HCT116 (cell line): Measurements from ENCODE around the gene AP4S1.

Source experiments
- EGR1 ChIP-seq: IDR thresholded peaks from 2 replicates; pipeline ENCODE4 v1.6.1; 2012; ENCODE audit warnings: low read depth
- POLR2A ChIP-seq: IDR thresholded peaks from 2 replicates; pipeline ENCODE4 v1.7.0; 2011; ENCODE audit warnings: borderline replicate concordance; ENCODE audit not compliant: insufficient read depth, insufficient read length; ENCODE audit errors: extremely low read depth
- POLR2AphosphoS5 ChIP-seq: IDR thresholded peaks from 2 replicates; pipeline ENCODE4 v1.6.1; 2011; ENCODE audit warnings: mild to moderate bottlenecking, low read depth, low read length, moderate library complexity
- YY1 ChIP-seq: IDR thresholded peaks from 2 replicates; pipeline ENCODE4 v1.6.1; 2011; ENCODE audit warnings: low read length, low read depth, moderate library complexity, mild to moderate bottlenecking; ENCODE audit not compliant: insufficient replicate concordance; ENCODE audit errors: extremely low read depth
- ZFX ChIP-seq: fragments of 450-650 bp; IDR thresholded peaks from 2 replicates; pipeline ENCODE4 v1.6.1; 2017
- TF ChIP-seq, protein P1 (sequence below), 3 experiments: fragments of 200-600 bp in 1 of 3; sonication (generic) in 1 of 3; IDR thresholded peaks in 2 of 3; conservative IDR thresholded peaks in 1 of 3; 2 replicates each; pipeline ENCODE4 v1.5.1; 2012 to 2017; ENCODE audit warnings: low read depth in 2 of 3, low read length in 2 of 3, antibody characterized with exemption in 1 of 3, borderline replicate concordance in 1 of 3, control low read depth in 1 of 3, mild to moderate bottlenecking in 1 of 3, mixed read lengths in 1 of 3, mixed run types in 1 of 3, moderate library complexity in 1 of 3; ENCODE audit not compliant: insufficient read depth in 1 of 3

- no peak for TF ChIP-seq POLR2AphosphoS5
- TF ChIP-seq, protein P1, sequence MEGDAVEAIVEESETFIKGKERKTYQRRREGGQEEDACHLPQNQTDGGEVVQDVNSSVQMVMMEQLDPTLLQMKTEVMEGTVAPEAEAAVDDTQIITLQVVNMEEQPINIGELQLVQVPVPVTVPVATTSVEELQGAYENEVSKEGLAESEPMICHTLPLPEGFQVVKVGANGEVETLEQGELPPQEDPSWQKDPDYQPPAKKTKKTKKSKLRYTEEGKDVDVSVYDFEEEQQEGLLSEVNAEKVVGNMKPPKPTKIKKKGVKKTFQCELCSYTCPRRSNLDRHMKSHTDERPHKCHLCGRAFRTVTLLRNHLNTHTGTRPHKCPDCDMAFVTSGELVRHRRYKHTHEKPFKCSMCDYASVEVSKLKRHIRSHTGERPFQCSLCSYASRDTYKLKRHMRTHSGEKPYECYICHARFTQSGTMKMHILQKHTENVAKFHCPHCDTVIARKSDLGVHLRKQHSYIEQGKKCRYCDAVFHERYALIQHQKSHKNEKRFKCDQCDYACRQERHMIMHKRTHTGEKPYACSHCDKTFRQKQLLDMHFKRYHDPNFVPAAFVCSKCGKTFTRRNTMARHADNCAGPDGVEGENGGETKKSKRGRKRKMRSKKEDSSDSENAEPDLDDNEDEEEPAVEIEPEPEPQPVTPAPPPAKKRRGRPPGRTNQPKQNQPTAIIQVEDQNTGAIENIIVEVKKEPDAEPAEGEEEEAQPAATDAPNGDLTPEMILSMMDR (IDR thresholded peaks at IDR 0.05 in 2 of 3, conservative IDR thresholded peaks at IDR 0.05 in 1 of 3; ENCODE audit: borderline replicate concordance in 1 of 3, insufficient read depth in 1 of 3, low read depth in 2 of 3, low read length in 2 of 3), result no peak
- TF ChIP-seq POLR2A, result no peak
- TF ChIP-seq ZFX, result no peak
- TF ChIP-seq YY1, result no peak
- TF ChIP-seq EGR1, result no peak
Observed at GRCh38 chr14:31010935-31011334, 14.5 kb upstream of the AP4S1 start.
